CD4-positive, alpha-beta T cell (primary cell): ENCODE results near the gene TRIM50. TPM values are rescaled to one million over a fixed set of nuclear protein-coding genes. Genes with fewer than 3 reads are reported as not detected.

Source experiments
- ATAC-seq: fragments of 200-7000 bp; cut with Tn5 transposase; one replicate; pipeline ENCODE4 v1.10.0; 2022; ENCODE audit warnings: mild to moderate bottlenecking; ENCODE audit not compliant: poor library complexity
- CTCF ChIA-PET: fragments of 350-600 bp; sonication (Branson Sonifier 250); formaldehyde crosslinking; loops from one replicate; lab custom pipeline; 2021; ENCODE audit warnings: antibody characterized with exemption, inconsistent platforms; lab: Charles Lee
- POLR2A ChIA-PET: fragments of 350-600 bp; sonication (Branson Sonifier 250); formaldehyde crosslinking; loops from one replicate; lab custom pipeline; 2021; ENCODE audit warnings: antibody characterized with exemption, inconsistent platforms; lab: Charles Lee
- DNase-seq, 14 experiments: peaks; one replicate each; pipeline ENCODE4 v3.0.0-alpha.2; 2013 to 2020; ENCODE audit warnings: mixed read lengths in 2 of 14
- H3K27ac ChIP-seq, 2 donors: one replicate each; pipeline versions ENCODE4 v1.5.1 to v1.7.0; 2013; ENCODE audit warnings: low read length in 2 of 2, low read depth in 1 of 2, mild to moderate bottlenecking in 1 of 2
- H3K27me3 ChIP-seq, 2 experiments: 1 replicate in 1 of 2; 2 replicates in 1 of 2; pipeline versions ENCODE4 v1.6.1 to v1.7.0; 2013; ENCODE audit warnings: low read length in 2 of 2, control low read depth in 1 of 2, mild to moderate bottlenecking in 1 of 2, moderate library complexity in 1 of 2; ENCODE audit not compliant: insufficient read depth in 2 of 2, control insufficient read depth in 1 of 2
- H3K36me3 ChIP-seq: one replicate; pipeline ENCODE4 v1.6.1; 2013; ENCODE audit warnings: low read length, control low read depth; ENCODE audit not compliant: insufficient read depth
- H3K4me1 ChIP-seq: one replicate; pipeline ENCODE4 v1.6.1; 2013; ENCODE audit warnings: low read length, control low read depth; ENCODE audit not compliant: insufficient read depth
- H3K4me3 ChIP-seq: one replicate; pipeline ENCODE4 v1.5.1; 2013; ENCODE audit warnings: mild to moderate bottlenecking, low read length, moderate library complexity
- H3K9me3 ChIP-seq, 2 experiments: 1 replicate in 1 of 2; 2 replicates in 1 of 2; pipeline versions ENCODE4 v1.6.1 to v1.7.0; 2013; ENCODE audit warnings: low read length in 2 of 2, mild to moderate bottlenecking in 2 of 2, control low read depth in 1 of 2, moderate library complexity in 1 of 2; ENCODE audit not compliant: control insufficient read depth in 1 of 2, insufficient read depth in 1 of 2
- H3K27ac Mint-ChIP-seq: one replicate; pipeline ENCODE4 v1.8.0; 2020; ENCODE audit warnings: mixed read lengths
- H3K27me3 Mint-ChIP-seq: one replicate; pipeline ENCODE4 v1.8.0; 2021; ENCODE audit warnings: mixed read lengths
- H3K36me3 Mint-ChIP-seq: one replicate; pipeline ENCODE4 v1.8.0; 2021; ENCODE audit warnings: low read depth, mixed read lengths
- H3K4me1 Mint-ChIP-seq: one replicate; pipeline ENCODE4 v1.8.0; 2021; ENCODE audit warnings: low read depth, mixed read lengths
- H3K4me3 Mint-ChIP-seq: one replicate; pipeline ENCODE4 v1.8.0; 2020; ENCODE audit warnings: mild to moderate bottlenecking, mixed read lengths
- H3K9me3 Mint-ChIP-seq: one replicate; pipeline ENCODE4 v1.8.0; 2020; ENCODE audit warnings: mixed read lengths
- CTCF ChIP-seq: fragments of 200-600 bp; IDR thresholded peaks from one replicate; pipeline ENCODE4 v1.8.0; 2022; ENCODE audit warnings: antibody characterized with exemption, mild to moderate bottlenecking
- intact Hi-C, 2 experiments: fragments of 100-400 bp; cut with DNase I in 1 of 2; cut with micrococcal nuclease in 1 of 2; formaldehyde crosslinking; loops; one replicate each; pipeline versions ENCODE4 v1.15.1 to v1.9.0; 2023 to 2025; cut with DNase I, micrococcal nuclease
- total RNA-seq, 174 experiments: library from RNA in 2 of 174; stranded (reverse) in 2 of 174; gene quantifications; one replicate each; pipeline ENCODE4 v1.2.3 and lab custom pipeline; 2021 to 2026

The TRIM50 gene
- total RNA-seq, 2 experiments from 2014 or later, result 0.17 TPM; not detected in 1

GRCh38 chr7:73332447-73332846, 4.6 kb upstream of the TRIM50 start:
- no peak overlapping the region for H3K4me3 ChIP-seq
- Mint-ChIP-seq H3K9me3 (no peaks in the 10 kb centered on the region), H3K36me3 (no peaks in the 10 kb centered on the region), H3K4me1 (no peaks in the 10 kb centered on the region), H3K27me3 (peaks cover 5% of the 10 kb centered on the region), H3K4me3 (no peak overlapping the region), H3K27ac (no peak overlapping the region)
- no peaks in the 10 kb centered on the region for H3K36me3 ChIP-seq
- no peak for ATAC-seq
- POLR2A ChIA-PET, result no interaction called here
- no peaks in the 10 kb centered on the region for H3K4me1 ChIP-seq
- CTCF ChIA-PET, result no interaction called here
- no peak overlapping the region for H3K27ac ChIP-seq
- H3K9me3 ChIP-seq, result no peaks in the 10 kb centered on the region
- TF ChIP-seq CTCF, result no peak
- no peaks in the 10 kb centered on the region for H3K27me3 ChIP-seq
- no peak for DNase-seq
- intact Hi-C loops, result no loop called here

DNA sequence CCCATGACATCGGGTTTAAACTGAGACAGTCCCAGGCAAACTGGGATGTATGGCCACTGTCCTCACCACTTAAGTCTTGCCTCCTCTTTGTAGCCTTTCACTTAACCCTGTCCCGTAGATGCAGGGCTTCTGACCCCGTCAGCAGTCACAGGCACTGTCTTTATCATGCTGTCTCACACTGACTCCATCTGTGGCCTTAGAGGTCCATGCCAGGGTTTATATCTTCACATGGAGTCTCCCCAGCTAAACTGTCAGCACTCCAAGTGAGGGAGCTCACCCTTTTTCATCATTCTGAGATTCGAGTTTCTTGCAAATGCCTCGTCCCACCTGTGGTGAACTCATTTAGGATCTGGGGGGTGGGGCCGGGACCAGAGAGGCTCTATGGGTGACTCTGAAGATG, 2.9 kb upstream of the TRIM50 start:
- DNase-seq (no peak), ATAC-seq (no peak)
- Histone ChIP-seq H3K36me3 (no peaks in the 10 kb centered on the region), H3K27ac (no peak overlapping the region), H3K27me3 (no peaks in the 10 kb centered on the region), H3K9me3 (no peaks in the 10 kb centered on the region), H3K4me1 (no peaks in the 10 kb centered on the region), H3K4me3 (no peak overlapping the region)
- no peak for TF ChIP-seq CTCF
- no peak overlapping the region for H3K27ac Mint-ChIP-seq
- H3K9me3 Mint-ChIP-seq, result no peaks in the 10 kb centered on the region
- H3K36me3 Mint-ChIP-seq, result no peaks in the 10 kb centered on the region
- ChIA-PET CTCF (no interaction called here), POLR2A (no interaction called here)
- H3K4me1 Mint-ChIP-seq, result no peaks in the 10 kb centered on the region
- no peak overlapping the region for H3K4me3 Mint-ChIP-seq
- intact Hi-C loops, result no loop called here
- H3K27me3 Mint-ChIP-seq, result peaks cover 5% of the 10 kb centered on the region

DNA sequence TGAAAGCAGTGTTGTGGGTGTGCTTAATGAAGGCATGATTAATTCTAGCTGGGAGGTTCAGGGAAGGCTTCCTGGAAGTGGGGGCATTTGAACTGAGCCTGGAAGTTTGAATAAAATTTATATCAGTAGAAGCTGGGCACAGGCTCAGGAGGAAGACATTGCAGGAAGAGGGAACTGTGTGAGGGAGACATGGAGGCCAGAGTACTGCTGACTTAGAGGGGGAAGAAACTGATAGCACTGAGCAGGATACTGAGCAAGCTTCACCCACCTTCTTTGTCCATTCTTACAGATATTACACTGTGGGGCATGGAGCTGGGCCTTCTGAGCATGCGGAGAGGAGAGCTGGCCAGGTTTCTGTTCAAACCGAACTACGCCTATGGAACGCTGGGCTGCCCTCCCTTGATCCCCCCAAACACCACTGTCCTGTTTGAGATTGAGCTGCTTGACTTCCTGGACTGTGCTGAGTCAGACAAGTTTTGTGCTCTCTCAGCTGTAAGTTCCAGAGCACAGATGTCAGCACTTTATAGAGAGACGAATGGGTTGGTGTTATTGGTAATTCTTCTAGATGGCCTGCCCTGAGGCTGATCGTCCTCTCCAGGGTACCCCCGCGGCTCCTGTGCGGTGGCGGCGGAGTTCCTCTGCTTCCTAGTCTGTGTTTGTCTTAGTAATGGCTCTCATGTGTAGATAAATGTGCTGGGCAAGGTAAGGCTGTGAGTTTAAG, 2.1 kb upstream of the TRIM50 start:
- H3K27ac Mint-ChIP-seq, result no peak overlapping the region
- Histone ChIP-seq H3K4me3 (no peak overlapping the region), H3K9me3 (no peaks in the 10 kb centered on the region), H3K27ac (no peak overlapping the region), H3K27me3 (no peaks in the 10 kb centered on the region), H3K4me1 (no peaks in the 10 kb centered on the region), H3K36me3 (no peaks in the 10 kb centered on the region)
- H3K4me1 Mint-ChIP-seq, result no peaks in the 10 kb centered on the region
- peaks cover 5% of the 10 kb centered on the region for H3K27me3 Mint-ChIP-seq
- H3K36me3 Mint-ChIP-seq, result no peaks in the 10 kb centered on the region
- TF ChIP-seq CTCF, result no peak
- DNase-seq (no peak), ATAC-seq (no peak)
- no peak overlapping the region for H3K4me3 Mint-ChIP-seq
- no peaks in the 10 kb centered on the region for H3K9me3 Mint-ChIP-seq
- ChIA-PET CTCF (no interaction called here), POLR2A (no interaction called here)
- intact Hi-C loops, result no loop called here
